SHP77 treated with DMSO at 0.1 percent for 48 hours (cell line): Measurements from ENCODE around the gene UMODL1.
"Not testable (repeated sequence)": the region's sequence is repeated elsewhere in the genome, so short reads cannot be mapped to it uniquely, and the experiment has no call there.

Experiments
- DNase-seq: peaks from one replicate; lab custom pipeline; 2025; lab: John Stamatoyannopoulos, UW

UMODL1 gene

DNA sequence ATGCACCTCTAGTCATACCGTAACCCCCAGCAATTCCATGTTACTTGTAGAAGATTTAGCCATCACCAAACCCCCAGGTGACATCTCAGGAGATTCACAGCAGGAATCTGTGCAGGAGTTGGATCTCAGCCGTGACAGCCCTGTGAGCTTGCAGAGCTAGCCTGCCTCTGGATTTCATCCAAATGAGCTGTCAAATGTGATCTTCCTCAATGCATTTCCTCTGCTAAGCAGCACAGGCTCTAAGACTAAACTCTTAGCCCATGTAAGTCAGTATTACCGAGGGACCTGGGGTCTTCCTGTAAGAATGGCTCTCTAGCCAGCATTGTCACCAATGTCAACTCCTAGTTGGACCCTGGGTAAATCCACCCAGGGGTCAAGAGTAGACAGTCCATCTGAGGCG, 41.7 kb downstream of the UMODL1 start:
- DNase-seq, result no peak

GRCh38 chr21:42113926-42114409, 42.9 kb downstream of the UMODL1 start:
- no peak for DNase-seq

DNA sequence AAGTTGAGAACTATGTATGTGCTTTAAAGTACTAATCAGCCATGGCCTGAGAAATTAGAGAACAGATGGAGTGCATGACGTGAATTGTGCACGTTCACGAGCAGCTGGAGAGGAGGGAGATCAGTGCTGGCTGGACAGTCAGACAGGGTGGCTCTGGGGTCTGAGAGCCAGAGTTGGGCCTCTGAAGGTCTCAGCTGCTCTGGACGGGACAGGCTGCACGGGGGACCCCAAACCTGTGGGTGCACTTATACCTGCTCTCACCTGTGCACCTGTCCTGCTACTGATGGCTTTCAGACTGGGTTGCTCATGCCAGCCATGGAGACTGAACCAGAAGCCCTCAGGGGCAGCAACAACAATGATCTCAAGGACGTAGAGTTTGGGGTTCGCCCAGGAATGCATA, 43.5 kb downstream of the UMODL1 start:
- DNase-seq, result no peak

DNA sequence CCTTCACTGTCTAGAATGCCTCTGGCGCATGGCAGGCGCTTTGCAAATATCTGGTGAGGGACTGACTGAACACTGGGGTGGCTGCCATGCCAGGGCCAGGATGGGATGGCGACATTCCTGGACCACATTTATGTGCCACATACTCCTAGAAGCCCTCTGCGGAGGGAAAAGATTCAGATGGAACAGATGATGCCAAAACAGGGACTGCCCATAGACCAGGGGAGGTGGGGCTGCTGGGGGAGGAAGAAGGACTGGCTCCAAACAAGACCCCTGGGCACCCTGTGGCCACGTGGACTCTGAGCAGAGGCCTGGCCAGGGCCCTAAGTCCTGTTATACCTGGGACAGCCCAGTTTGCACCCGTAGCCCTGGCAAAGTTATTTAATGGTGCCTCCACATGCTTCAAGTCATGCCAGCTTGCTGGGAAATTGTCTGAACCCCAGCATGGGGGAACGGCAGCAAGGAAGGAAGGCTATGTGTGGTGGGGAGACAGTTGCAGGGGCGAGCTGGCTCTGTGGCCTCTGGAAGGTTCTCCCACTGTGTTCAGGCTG, 44.1 kb downstream of the UMODL1 start:
- DNase-seq, result no peak

- not testable (repeated sequence) for DNase-seq
Measured at GRCh38 chr21:42116551-42116950, 45.4 kb downstream of the UMODL1 start.

GRCh38 chr21:42117229-42117966, 46.3 kb downstream of the UMODL1 start:
- peak; percentile 66 for DNase-seq

DNA sequence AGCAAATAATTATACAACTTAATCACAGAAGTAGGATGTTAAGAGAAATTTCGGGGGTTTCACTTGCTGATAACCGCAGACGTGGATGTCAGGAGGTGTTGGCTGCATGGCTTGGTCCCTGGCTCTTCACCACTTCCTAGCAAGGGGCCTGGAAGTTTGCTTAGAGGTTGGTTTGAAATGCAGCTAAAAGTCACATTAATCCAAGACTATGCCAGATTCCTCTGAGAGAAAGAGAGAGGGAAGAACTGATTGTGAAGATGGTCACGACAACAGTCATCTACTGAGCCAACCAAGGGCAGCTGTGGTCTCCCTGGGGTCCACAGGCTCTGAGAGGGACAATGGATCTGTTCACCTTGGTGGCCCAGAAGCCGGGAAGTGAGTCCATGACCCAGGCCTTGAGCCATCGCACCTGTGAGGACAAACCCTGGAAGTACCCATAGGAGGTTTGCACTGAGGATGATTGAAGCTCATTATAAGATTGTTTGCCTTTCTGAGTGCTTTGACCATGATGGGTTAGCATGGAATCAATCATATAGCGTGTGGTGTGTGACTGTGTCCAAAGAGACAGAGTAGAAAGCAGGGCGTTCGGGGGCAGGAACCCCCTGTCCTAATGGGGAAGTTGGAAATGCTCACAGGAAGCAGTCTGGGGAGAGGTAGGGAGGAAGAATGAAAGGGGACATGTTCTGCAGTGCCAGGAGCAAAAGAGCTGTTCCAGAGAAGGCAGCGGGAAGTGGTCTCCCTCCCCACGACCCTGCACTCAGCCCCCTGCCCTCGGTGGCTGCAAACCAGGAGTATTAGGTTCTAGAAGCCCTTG, 47.1 kb downstream of the UMODL1 start:
- no peak for DNase-seq

DNA sequence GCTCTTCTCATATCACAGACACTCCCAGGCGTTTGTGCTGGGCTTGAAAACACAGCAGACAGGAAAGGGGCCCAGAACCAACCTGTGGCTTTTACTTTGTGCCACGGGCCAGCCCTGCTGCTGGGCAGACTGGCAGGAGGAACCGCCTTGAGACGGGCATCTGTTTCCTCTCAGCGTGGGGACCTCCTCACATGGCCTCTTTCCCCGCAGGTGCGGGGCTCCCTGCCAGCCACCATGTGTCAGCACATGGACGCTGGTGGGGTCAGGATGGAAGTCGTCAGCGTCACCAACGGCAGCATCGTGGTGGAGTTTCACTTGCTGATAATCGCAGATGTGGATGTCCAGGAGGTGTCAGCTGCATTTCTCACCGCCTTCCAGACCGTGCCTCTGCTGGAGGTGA, 47.8 kb downstream of the UMODL1 start:
- DNase-seq, result no peak

DNA sequence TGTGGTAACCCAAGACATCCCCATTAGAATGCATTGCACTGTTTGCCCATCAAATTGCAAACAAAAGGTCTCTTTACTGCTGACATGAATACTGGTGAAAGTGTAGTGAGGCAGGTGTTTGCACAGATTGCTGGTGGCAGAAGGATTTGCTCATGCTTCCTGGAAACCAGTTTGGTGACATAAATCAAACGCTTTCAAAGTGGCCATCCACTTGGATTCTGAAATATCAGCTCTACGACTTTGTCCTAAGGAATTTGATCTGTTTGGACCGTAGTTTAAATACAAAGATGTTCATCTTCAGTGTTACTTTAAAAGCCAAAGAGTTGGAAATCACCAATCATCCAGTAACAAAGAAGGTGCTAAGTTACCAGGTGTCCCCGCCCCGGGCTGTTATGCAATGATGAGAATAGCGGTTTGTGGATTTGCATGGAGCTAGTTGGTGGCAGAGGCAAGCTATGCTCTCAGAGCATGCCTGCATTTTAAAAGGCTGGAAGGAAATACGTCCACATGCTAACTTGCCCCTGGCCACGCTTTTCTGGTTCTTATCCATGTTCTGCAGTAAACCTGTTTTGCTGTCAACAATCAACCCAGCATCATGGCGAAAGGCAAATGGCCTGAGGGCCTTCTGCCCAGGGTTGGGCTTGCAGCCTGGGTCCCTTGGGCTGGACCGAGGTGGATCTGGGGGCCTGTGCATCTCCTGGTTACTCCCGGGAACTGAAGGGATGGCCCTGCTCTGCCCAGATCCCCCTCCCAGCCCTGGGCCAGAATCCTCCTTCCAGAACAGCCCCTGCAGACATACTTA, 49.2 kb downstream of the UMODL1 start:
- DNase-seq, result peak; percentile 94

GRCh38 chr21:42120903-42121535, 49.9 kb downstream of the UMODL1 start:
- no peak for DNase-seq

DNA sequence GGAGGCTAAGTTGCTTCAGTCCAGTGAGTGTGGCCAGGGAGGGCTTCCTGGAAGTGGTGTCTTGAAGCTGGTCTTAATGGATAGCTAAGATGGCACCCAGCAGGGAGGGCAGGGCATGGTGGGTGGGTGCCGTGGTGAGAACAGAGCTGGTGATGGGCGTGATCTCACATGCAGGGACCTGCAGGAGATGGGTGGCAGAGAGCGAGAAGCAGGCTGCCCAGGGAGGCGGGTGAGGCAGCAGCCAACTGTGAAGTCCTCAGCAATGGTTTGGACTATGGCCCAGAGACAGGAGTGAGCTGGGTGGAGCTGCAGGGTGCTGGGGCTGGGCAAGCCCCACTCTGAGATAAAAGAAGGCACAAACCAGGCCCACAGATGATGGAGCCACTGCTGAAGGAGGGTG, 50.7 kb downstream of the UMODL1 start:
- no peak for DNase-seq

DNA sequence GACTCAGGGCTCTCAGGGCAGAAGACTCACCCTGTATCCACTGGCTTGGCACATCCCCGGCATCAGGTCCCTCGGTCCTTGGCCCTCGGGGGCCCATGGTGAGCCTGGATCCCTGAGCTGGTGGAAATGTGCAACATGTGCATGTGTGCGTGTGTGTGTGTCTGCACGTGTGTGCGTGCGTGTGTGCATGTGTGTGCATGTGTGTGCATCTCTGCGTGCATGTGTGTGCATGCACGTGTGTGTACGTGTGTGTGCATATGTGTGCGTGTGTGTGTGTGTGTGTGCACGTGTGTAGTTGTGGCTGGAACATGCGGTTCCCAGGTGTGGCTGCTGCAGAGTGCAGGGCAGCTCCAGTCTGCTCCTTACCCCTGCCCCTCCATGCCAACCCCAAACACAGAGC, 51.3 kb downstream of the UMODL1 start:
- DNase-seq, result no peak

DNA sequence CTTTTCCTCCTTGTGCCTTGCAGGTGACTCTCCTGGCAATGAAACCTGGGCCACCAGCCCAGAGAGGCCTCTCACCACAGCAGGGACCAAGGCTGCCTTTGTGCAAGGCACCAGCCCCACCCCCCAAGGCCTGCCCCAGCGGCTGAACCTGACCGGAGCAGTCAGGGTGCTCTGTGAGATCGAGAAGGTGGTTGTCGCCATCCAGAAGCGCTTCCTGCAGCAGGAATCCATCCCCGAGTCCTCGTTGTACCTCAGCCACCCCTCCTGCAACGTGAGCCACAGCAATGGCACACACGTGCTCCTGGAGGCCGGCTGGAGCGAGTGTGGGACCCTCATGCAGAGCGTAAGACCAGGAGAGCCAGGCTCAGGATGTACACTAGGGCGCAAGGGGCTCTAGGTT, 51.7 kb downstream of the UMODL1 start:
- DNase-seq, result no peak

GRCh38 chr21:42123219-42123908, 52.2 kb downstream of the UMODL1 start:
- DNase-seq, result no peak

GRCh38 chr21:42124081-42124480, 53.0 kb downstream of the UMODL1 start:
- DNase-seq, result no peak

DNA sequence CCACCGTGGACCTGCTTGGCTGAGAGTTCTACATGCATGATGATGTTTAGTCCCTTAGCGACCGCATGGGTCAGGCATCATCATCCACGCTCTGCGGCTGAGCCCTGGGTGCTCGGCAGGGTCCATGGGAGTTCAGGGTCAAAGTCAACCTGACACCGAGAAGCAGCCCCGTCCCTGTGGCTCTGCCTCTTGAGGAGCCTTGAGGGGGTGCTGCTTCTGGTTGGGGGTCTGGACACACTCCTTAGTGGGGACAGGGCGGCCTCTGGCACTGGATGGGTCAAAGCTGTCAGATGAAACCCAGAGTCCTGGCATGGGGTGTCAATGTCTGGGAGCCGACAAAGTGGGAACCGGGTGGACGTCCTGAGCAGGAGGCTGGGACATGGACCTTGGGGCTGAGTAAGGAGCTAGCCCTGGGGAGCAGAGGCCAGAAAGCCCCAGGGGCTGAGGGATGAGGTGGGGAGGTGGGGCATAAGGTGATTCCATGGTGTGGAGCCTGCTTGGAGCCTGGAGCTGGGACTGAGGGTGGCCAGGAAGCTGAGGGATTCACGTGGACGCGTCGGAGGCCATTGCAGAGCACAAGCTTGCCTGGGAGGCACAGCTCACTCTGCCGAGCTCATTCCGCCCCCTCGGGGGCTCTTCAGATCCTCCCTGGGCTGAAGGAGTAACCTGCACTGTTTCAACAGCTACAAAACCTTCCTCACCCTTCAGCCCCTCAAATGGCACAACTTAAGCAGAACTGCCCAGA, 53.9 kb downstream of the UMODL1 start:
- DNase-seq, result no peak

GRCh38 chr21:42125571-42126544, 54.7 kb downstream of the UMODL1 start:
- peak; percentile 83 for DNase-seq

GRCh38 chr21:42127164-42128150, 56.3 kb downstream of the UMODL1 start:
- DNase-seq, result no peak
